Prostate gland (tissue), 2 donors: ENCODE data around the gene SLC13A5. TPM values are rescaled to one million over a fixed set of nuclear protein-coding genes. Genes with fewer than 3 reads are reported as not detected.

Experiments
- DNase-seq: peaks from one replicate; pipeline ENCODE4 v3.0.0-alpha.2; 2019; ENCODE audit warnings: low spot score
- H3K27ac ChIP-seq, 2 donors: fragments of 200-600 bp; sonication (generic); 2 replicates each; pipeline ENCODE4 v1.5.1; 2017 to 2019
- H3K27me3 ChIP-seq: fragments of 200-600 bp; sonication (generic); replicated peaks from 2 replicates; pipeline ENCODE4 v1.5.1; 2019; ENCODE audit not compliant: insufficient read depth
- H3K36me3 ChIP-seq, 2 donors: fragments of 200-600 bp; sonication (generic); 1 replicate in 1 of 2; 2 replicates in 1 of 2; pipeline versions ENCODE4 v1.5.1 to v1.8.1; 2017 to 2019
- H3K4me1 ChIP-seq: fragments of 200-600 bp; sonication (generic); replicated peaks from 2 replicates; pipeline ENCODE4 v1.5.1; 2019
- H3K4me3 ChIP-seq, 2 donors: fragments of 200-600 bp; sonication (generic); 2 replicates each; pipeline ENCODE4 v1.5.1; 2017 to 2019
- H3K9me3 ChIP-seq: fragments of 200-600 bp; sonication (generic); 2 replicates; pipeline ENCODE4 v1.5.1; 2017
- CTCF ChIP-seq, 4 experiments: fragments of 200-600 bp in 2 of 4; fragments of 450-650 bp in 2 of 4; sonication (generic) in 2 of 4; IDR thresholded peaks; 1 replicate in 3 of 4; 2 replicates in 1 of 4; pipeline ENCODE4 v1.5.1; 2016 to 2019; ENCODE audit warnings: antibody characterized with exemption in 4 of 4, mild to moderate bottlenecking in 2 of 4, moderate library complexity in 2 of 4
- POLR2A ChIP-seq: fragments of 450-650 bp; IDR thresholded peaks from one replicate; pipeline ENCODE4 v1.6.1; 2016; ENCODE audit warnings: antibody characterized with exemption, mild to moderate bottlenecking
- POLR2AphosphoS5 ChIP-seq: sonication (generic); formaldehyde crosslinking; IDR thresholded peaks from one replicate; pipeline ENCODE4 v1.6.1; 2017; ENCODE audit warnings: antibody characterized with exemption
- WGBS: methylation state at CpG from one replicate; pipeline ENCODE4 v1.1.5; 2018; 5-methylcytosine and 5-hydroxymethylcytosine counted together
- intact Hi-C: fragments of 100-400 bp; cut with DNase I; formaldehyde crosslinking; loops from one replicate; pipeline ENCODE4 v1.14.2; 2022
- total RNA-seq, 2 donors: library from RNA; depleted of rRNA; stranded (reverse); fragments of >200 nt; gene quantifications; one replicate each; pipeline ENCODE4 v1.1.0, GENCODE V29; 2016

Gene SLC13A5
- total RNA-seq, 2 donors from 2014 or later = 1.1 to 1.6 TPM

- Histone ChIP-seq H3K27me3 (no peaks in the 10 kb centered on the region), H3K4me1 (no peaks in the 10 kb centered on the region), H3K4me3 (no peak overlapping the region), H3K36me3 (no peaks in the 10 kb centered on the region), H3K9me3 (no peaks in the 10 kb centered on the region), H3K27ac (no peak overlapping the region)
- 32% methylated on average over 11 of the region's 11 CpGs for WGBS
- no peak for DNase-seq
- intact Hi-C loops = no loop called here
- TF ChIP-seq POLR2A (no peak), CTCF (IDR thresholded peaks at IDR 0.05) (no peak), POLR2AphosphoS5 (no peak)
These were observed 11.4 kb downstream of the SLC13A5 start for GRCh38 chr17:6701719-6702118.

DNA sequence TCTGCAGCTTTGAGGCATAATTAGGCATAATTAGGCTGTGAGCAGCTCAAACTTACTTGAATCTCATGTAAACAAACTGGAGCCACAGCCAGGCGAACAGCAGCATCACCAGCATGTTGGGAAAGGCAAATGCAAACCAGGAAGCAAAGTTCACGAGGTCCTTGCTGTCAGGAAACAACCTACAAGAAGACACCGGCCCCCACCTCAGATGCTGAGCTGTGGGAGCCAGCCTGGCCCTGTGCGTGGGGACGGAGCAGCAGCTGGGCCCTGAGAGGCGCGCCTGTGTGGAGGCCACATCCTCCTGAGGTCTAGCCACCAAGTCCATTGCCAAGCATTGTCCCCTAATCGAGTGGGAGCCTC, 12.2 kb downstream of the SLC13A5 start:
- Histone ChIP-seq H3K36me3 (no peaks in the 10 kb centered on the region), H3K4me1 (no peaks in the 10 kb centered on the region), H3K27me3 (no peaks in the 10 kb centered on the region), H3K4me3 (no peak overlapping the region), H3K27ac (no peak overlapping the region), H3K9me3 (no peaks in the 10 kb centered on the region)
- intact Hi-C loops = no loop called here
- 86% methylated on average over 8 of the region's 8 CpGs for WGBS
- TF ChIP-seq POLR2AphosphoS5 (no peak), POLR2A (no peak), CTCF (IDR thresholded peaks at IDR 0.05) (no peak)
- no peak for DNase-seq

GRCh38 chr17:6699997-6700947, 12.9 kb downstream of the SLC13A5 start:
- WGBS = 69% methylated on average over 16 of the region's 16 CpGs
- H3K36me3 ChIP-seq = no peaks in the 10 kb centered on the region
- no peaks in the 10 kb centered on the region for H3K27me3 ChIP-seq
- no peak for DNase-seq
- H3K27ac ChIP-seq = no peak overlapping the region
- TF ChIP-seq CTCF (IDR thresholded peaks at IDR 0.05) (no peak), POLR2AphosphoS5 (no peak), POLR2A (no peak)
- no peaks in the 10 kb centered on the region for H3K4me1 ChIP-seq
- intact Hi-C loops = no loop called here
- no peaks in the 10 kb centered on the region for H3K9me3 ChIP-seq
- H3K4me3 ChIP-seq = no peak overlapping the region

DNA sequence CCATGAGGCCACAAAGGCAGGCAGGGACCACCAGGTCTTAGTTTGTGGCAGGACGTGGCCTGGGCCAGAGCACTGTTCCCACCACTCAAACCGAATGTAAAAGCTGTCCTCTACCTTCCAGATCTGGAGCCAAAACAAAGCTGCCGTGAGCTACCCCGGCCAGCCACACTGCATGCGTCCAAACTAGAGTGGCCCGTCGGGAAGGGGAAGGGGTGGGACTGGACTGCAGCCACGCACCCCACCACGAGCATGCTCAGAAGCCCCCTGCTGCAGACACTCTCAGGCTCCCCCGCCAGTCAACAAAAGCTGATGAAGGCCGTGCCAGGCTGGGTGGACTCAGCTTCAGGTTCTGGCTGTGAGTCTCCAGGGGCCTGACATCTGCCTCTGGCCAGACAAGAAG, 15.2 kb downstream of the SLC13A5 start:
- 71% methylated on average over 11 of the region's 11 CpGs for WGBS
- DNase-seq = no peak
- Histone ChIP-seq H3K4me3 (no peak overlapping the region), H3K9me3 (no peaks in the 10 kb centered on the region), H3K36me3 (no peaks in the 10 kb centered on the region), H3K27ac (no peak overlapping the region), H3K27me3 (no peaks in the 10 kb centered on the region), H3K4me1 (no peaks in the 10 kb centered on the region)
- intact Hi-C loops = no loop called here
- TF ChIP-seq POLR2A (no peak), POLR2AphosphoS5 (no peak), CTCF (IDR thresholded peaks at IDR 0.05) (no peak)

- WGBS = 81% methylated on average over 5 of the region's 5 CpGs
- Histone ChIP-seq H3K4me1 (no peaks in the 10 kb centered on the region), H3K9me3 (no peaks in the 10 kb centered on the region), H3K27me3 (no peaks in the 10 kb centered on the region), H3K27ac (no peak overlapping the region), H3K36me3 (no peaks in the 10 kb centered on the region), H3K4me3 (no peak overlapping the region)
- DNase-seq = no peak
- intact Hi-C loops = no loop called here
- TF ChIP-seq POLR2A (no peak), POLR2AphosphoS5 (no peak), CTCF (IDR thresholded peaks at IDR 0.05) (no peak)
These were observed 16.3 kb downstream of the SLC13A5 start for GRCh38 chr17:6696906-6697305.
